Measurements from ENCODE around the gene YIF1A.
A peak's percentile ranks its signal among the peaks of the same experiment; 100 is the strongest.
"Not testable (repeated sequence)": the region's sequence is repeated elsewhere in the genome, so short reads cannot be mapped to it uniquely, and the experiment has no call there.

YIF1A gene

DNA sequence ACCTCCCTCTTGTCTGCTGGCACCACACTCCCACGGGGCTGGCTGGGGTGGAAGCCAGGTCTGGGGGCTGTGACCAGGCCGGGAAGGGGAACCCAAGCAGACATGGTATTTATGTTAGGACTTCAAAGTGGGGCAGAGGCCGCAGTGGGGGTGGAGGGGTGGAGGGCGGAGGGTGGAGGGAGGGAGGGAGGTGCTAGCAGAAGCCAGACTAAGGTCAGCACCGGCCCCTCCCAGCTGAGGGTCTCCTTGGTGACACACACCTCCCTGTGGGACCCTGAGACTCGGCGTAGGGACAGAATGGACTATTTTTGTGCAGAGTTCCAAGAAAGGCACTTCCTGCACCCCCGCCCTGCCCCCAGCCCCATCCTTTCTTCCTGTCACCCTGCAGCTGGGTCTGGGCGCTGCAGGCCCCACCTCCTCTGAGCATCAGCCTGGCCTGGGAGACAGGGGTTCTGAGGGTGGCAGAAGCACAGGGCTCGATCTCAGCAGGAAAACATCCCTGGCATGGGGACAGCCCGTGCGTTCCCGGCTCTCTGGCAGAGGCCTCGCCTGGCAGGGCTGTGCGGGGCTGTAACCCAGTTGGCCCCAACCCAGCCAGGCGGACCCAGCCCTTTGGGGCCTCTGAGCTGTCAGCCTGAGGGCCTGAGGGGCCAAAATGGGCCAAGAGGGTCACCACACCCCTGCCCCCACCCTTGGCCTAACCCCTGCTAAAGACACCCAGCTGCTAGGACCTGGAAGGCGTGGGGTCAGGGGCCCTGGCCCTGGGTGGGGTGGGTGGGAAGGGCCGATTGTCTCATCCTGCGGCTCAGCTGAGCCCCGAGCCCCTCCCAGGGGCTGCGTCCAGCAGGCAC, 37.5 kb upstream of the YIF1A start:
- ChIA-PET CTCF (interaction anchor here (0.5 to 3.7 kb wide), 3 partner anchors 9 to 37 kb away, joined by 3 to 25 read pairs (median 3); no protein-coding TSS in a partner anchor), POLR2A (ENCODE audit: low non-redundant PET) (interaction anchor here (0.9 kb wide), 1 partner anchor 9 kb away, joined by 8 read pairs; no protein-coding TSS in a partner anchor)
- no peak for DNase-seq (ENCODE audit: low spot score)
- H3K27ac ChIP-seq, result peak overlapping the region; percentile 100
- TF ChIP-seq, protein P1, sequence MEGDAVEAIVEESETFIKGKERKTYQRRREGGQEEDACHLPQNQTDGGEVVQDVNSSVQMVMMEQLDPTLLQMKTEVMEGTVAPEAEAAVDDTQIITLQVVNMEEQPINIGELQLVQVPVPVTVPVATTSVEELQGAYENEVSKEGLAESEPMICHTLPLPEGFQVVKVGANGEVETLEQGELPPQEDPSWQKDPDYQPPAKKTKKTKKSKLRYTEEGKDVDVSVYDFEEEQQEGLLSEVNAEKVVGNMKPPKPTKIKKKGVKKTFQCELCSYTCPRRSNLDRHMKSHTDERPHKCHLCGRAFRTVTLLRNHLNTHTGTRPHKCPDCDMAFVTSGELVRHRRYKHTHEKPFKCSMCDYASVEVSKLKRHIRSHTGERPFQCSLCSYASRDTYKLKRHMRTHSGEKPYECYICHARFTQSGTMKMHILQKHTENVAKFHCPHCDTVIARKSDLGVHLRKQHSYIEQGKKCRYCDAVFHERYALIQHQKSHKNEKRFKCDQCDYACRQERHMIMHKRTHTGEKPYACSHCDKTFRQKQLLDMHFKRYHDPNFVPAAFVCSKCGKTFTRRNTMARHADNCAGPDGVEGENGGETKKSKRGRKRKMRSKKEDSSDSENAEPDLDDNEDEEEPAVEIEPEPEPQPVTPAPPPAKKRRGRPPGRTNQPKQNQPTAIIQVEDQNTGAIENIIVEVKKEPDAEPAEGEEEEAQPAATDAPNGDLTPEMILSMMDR (conservative IDR thresholded peaks at IDR 0.05; ENCODE audit: low read depth), result no peak

DNA sequence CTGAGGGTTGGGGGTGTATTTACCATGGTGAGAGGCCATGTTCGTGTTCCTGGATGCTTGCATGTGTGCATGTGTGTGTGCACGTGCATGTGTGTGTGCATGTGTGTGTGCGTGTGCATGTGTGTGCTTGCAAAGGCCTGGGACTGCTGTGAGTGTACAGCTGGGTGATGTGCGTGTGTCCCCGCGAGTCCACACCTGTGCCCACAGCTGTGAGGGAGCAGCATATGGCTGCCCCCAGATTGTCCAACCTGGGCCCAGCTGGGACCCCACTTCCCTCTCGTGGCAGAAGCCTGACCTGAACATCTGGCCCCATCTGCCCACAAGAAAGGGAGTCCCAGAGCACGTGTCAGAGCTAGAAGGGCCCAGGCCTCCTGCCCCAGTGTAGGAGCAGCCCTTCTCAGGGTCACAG, 36.3 kb upstream of the YIF1A start:
- ChIA-PET POLR2A (ENCODE audit: low non-redundant PET) (no interaction called here), CTCF (interaction anchor here (3.7 kb wide), 1 partner anchor 13 kb away, joined by 25 read pairs; no protein-coding TSS in a partner anchor)
- peak overlapping the region; percentile 100 for H3K27ac ChIP-seq
- TF ChIP-seq, protein P1 (conservative IDR thresholded peaks at IDR 0.05; ENCODE audit: low read depth), result no peak
- no peak for DNase-seq (ENCODE audit: low spot score)

DNA sequence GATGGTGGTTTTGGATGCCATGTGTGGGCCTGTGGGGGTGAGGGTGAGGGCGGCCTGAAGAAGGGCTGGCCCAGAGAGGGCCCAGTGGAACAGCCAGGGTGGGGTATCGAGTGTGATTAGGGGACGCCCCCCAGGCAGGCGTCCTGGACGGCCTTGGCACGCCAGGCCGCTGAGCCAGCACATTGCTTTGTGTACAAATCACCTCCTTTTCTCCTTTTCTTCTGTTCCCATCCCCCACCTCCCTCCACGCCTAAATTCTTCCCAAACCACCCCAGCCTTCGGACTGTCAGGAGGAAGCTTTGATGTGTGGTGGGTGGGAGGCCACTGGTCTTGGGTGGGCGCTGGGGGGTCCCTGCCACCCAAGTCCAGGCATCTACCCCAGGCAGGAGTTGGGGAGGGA, 35.7 kb upstream of the YIF1A start:
- CTCF ChIA-PET, result interaction anchor here (3.7 kb wide), 1 partner anchor 12 kb away, joined by 25 read pairs; no protein-coding TSS in a partner anchor
- peak overlapping the region; percentile 100 for H3K27ac ChIP-seq
- POLR2A ChIA-PET (ENCODE audit: low non-redundant PET), result no interaction called here
- TF ChIP-seq, protein P1 (conservative IDR thresholded peaks at IDR 0.05; ENCODE audit: low read depth), result no peak
- DNase-seq (ENCODE audit: low spot score), result no peak

DNA sequence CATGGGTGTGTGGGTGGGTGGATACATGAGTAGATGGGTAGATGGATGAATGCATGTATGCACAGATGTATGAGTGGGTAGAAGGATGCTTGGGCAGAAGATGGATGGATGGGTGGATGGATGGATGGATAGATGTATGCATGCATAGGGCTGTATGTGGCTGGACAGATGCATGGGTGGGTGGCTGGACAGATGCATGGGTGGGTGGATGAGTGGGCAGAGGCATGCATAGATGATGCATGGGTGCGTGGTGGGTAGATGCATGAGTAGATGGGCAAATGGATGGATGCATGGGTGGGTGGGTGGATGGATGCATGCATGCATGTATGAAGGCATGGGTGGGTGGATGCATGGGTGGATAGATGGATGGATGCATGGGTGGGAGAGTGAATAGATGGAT, 34.7 kb upstream of the YIF1A start:
- no peak for DNase-seq (ENCODE audit: low spot score)
- POLR2A ChIA-PET (ENCODE audit: low non-redundant PET), result no interaction called here
- CTCF ChIA-PET, result interaction anchor here (3.7 kb wide), 1 partner anchor 11 kb away, joined by 25 read pairs; no protein-coding TSS in a partner anchor
- TF ChIP-seq, protein P1 (conservative IDR thresholded peaks at IDR 0.05; ENCODE audit: low read depth), result no peak
- H3K27ac ChIP-seq, result peak overlapping the region; percentile 100; the same call in 1 of the 2 replicates

DNA sequence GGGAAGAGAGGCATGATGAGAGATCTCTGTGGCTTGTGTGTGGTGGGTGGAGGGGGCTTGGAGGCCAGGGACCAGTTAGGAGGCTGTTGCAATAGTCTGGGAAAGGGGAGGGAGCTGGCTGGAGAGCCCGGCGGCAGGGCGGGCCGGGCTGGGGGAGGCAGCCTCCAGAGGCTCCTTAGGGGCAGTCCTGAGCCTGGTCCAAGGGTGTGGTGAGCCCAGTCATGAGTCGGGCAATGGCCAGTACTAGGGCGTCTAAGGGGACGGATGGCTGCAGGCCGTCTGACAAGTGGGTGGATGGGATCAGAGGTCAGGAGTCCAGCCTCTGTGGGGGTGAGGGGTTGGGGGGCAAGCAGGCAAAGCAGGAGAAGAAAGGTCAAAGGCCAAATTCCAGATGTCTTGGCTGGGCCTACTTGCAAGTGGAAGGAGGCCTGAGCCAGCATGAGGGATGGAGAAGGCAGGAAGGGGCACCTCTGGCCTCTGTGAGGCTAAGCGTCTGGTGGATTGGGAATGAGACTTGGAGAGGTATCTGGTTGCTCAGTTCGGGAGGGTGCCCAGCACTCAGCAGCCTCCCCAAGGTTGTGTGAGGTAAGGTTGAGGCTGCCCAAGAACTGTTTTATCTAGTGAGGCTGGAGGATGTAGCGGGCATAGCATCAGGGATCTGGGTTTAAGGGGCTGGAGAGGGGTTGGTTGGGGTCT, 33.9 kb upstream of the YIF1A start:
- TF ChIP-seq, protein P1 (conservative IDR thresholded peaks at IDR 0.05; ENCODE audit: low read depth), result no peak
- ChIA-PET POLR2A (ENCODE audit: low non-redundant PET) (no interaction called here), CTCF (no interaction called here)
- DNase-seq (ENCODE audit: low spot score), result no peak
- H3K27ac ChIP-seq, result peak overlapping the region; percentile 15; the same call in 1 of the 2 replicates

DNA sequence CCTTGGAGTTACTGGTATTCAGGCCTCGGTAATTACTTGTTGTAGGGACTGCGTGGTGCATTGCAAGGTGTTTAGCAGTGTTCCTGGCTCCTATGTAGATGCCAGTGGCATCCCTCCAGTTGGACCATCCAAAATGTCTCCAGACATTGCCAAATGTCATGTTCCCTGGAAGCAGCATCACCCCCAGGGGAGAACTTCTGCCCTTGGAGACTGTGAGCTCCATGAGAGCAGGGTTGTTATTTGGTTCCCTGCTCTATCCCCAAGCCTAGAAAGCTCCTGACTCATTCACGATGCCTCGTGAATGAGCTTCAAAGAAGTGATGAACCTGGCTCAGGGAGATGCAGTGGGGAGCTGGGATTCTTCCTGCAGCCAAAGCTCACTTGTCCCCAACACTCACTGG, 32.7 kb upstream of the YIF1A start:
- POLR2A ChIA-PET (ENCODE audit: low non-redundant PET), result no interaction called here
- peak overlapping the region; percentile 15; the same call in 1 of the 2 replicates for H3K27ac ChIP-seq
- TF ChIP-seq, protein P1 (conservative IDR thresholded peaks at IDR 0.05; ENCODE audit: low read depth), result no peak
- DNase-seq (ENCODE audit: low spot score), result no peak
- CTCF ChIA-PET, result interaction anchor here (0.7 kb wide), 1 partner anchor 17 kb away, joined by 3 read pairs; no protein-coding TSS in a partner anchor

DNA sequence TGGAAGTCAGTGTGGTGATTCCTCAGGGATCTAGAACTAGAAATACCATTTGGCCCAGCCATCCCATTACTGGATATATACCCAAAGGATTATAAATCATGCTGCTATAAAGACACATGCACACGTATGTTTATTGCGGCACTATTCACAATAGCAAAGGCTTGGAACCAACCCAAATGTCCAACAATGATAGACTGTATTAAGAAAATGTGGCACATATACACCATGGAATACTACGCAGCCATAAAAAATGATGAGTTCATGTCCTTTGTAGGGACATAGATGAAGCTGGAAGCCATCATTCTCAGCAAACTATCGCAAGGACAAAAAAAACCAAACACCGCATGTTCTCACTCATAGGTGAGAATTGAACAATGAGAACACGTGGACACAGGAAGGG, 31.8 kb upstream of the YIF1A start:
- POLR2A ChIA-PET (ENCODE audit: low non-redundant PET); CTCF ChIA-PET: not testable (repeated sequence)

DNA sequence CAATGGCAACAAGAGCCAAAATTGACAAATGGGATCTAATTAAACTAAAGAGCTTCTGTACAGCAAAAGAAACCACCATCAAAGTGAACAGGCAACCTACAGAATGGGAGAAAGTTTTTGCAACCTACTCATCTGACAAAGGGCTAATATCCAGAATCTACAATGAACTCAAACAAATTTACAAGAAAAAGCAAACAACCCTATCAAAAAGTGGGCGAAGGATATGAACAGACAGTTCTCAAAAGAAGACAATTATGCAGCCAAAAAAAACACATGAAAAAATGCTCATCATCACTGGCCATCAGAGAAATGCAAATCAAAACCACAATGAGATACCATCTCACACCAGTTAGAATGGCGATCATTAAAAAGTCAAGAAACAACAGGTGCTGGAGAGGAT, 31.3 kb upstream of the YIF1A start:
- H3K27ac ChIP-seq; DNase-seq (ENCODE audit: low spot score); CTCF ChIA-PET; POLR2A ChIA-PET (ENCODE audit: low non-redundant PET): not testable (repeated sequence)

More for the DNA sequence above, 31.8 kb upstream of the YIF1A start:
- DNase-seq (ENCODE audit: low spot score); H3K27ac ChIP-seq: not testable (repeated sequence)

Data from RWPE1 (cell line).